ENCODE data around the gene MITF.

MITF gene

DNA sequence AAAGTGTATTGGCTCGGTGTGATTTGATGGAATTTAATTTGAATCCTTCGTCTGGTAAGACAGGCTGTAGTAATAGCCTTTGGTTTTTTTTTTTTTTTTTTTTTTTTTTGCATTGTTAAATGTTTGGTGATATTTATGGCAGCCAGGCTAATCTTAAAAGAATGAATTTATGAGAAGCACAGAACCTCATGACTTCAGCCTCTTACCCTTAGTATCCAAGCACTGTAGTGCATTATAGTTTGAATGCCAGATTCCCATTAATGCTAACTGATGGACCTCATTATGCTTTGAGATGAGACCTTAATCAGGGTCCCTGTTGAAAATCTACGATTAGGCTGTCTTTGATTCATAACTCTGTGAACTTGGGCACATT, 149.7 kb downstream of the MITF start:
- H3K4me3 ChIP-seq (ENCODE audit: low read depth, low read length), result no peak overlapping the region
- TF ChIP-seq POLR2A (IDR thresholded peaks at IDR 0.05; ENCODE audit: extremely low read depth, insufficient read length), result no peak
- no peak for TF ChIP-seq MYC (IDR thresholded peaks at IDR 0.05; ENCODE audit: low read depth, low read length)
- TF ChIP-seq, protein P1, sequence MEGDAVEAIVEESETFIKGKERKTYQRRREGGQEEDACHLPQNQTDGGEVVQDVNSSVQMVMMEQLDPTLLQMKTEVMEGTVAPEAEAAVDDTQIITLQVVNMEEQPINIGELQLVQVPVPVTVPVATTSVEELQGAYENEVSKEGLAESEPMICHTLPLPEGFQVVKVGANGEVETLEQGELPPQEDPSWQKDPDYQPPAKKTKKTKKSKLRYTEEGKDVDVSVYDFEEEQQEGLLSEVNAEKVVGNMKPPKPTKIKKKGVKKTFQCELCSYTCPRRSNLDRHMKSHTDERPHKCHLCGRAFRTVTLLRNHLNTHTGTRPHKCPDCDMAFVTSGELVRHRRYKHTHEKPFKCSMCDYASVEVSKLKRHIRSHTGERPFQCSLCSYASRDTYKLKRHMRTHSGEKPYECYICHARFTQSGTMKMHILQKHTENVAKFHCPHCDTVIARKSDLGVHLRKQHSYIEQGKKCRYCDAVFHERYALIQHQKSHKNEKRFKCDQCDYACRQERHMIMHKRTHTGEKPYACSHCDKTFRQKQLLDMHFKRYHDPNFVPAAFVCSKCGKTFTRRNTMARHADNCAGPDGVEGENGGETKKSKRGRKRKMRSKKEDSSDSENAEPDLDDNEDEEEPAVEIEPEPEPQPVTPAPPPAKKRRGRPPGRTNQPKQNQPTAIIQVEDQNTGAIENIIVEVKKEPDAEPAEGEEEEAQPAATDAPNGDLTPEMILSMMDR (IDR thresholded peaks at IDR 0.05; ENCODE audit: low read depth, low read length), result no peak
- TF ChIP-seq, protein P2, sequence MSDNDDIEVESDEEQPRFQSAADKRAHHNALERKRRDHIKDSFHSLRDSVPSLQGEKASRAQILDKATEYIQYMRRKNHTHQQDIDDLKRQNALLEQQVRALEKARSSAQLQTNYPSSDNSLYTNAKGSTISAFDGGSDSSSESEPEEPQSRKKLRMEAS (IDR thresholded peaks at IDR 0.05; ENCODE audit: low read depth, low read length), result no peak
- DNase-seq (ENCODE audit: low read depth), result no peak

DNA sequence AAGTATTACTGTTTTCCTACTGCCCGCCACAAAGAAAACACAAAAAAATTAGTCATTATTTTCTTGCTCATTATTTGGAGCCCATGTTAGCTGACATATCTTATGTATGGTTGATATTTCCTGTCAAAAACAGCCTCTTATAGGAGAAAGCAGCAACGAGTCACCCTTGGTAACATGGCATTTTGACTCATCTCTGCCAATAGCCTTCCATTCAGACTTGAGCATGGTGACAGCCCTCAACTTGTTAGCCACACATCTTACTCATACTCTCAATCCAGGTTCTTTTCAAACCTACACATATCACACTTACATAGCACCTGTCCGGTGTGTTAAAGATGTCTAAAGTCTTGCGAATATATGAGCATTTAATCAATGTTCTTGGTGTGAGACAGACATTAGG, 150.8 kb downstream of the MITF start:
- TF ChIP-seq, protein P2 (IDR thresholded peaks at IDR 0.05; ENCODE audit: low read depth, low read length), result no peak
- TF ChIP-seq POLR2A (IDR thresholded peaks at IDR 0.05; ENCODE audit: extremely low read depth, insufficient read length), result no peak
- TF ChIP-seq, protein P1 (IDR thresholded peaks at IDR 0.05; ENCODE audit: low read depth, low read length), result no peak
- no peak for TF ChIP-seq MYC (IDR thresholded peaks at IDR 0.05; ENCODE audit: low read depth, low read length)
- no peak for DNase-seq (ENCODE audit: low read depth)
- no peak overlapping the region for H3K4me3 ChIP-seq (ENCODE audit: low read depth, low read length)

DNA sequence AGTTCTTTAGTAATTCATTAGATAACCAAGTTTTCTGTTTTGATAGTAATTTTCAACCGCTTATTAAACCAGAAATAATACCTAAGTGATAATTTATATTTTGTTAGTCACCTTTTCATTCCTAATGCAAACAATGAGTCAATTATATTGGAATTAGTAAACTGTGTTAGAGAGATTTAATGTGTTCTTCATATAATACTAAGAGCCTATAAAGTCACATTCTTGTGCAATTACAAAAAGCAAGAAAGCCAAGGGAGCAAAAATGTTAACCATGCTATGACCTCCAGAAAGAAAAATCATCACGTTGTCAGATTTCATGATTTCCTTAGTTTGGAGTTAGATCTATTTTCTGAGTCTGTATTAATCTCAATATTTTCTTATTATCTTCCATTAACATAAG, 151.4 kb downstream of the MITF start:
- TF ChIP-seq MYC (IDR thresholded peaks at IDR 0.05; ENCODE audit: low read depth, low read length) (no peak), POLR2A (IDR thresholded peaks at IDR 0.05; ENCODE audit: extremely low read depth, insufficient read length) (no peak)
- TF ChIP-seq, protein P2 (IDR thresholded peaks at IDR 0.05; ENCODE audit: low read depth, low read length), result no peak
- TF ChIP-seq, protein P1 (IDR thresholded peaks at IDR 0.05; ENCODE audit: low read depth, low read length), result no peak

DNA sequence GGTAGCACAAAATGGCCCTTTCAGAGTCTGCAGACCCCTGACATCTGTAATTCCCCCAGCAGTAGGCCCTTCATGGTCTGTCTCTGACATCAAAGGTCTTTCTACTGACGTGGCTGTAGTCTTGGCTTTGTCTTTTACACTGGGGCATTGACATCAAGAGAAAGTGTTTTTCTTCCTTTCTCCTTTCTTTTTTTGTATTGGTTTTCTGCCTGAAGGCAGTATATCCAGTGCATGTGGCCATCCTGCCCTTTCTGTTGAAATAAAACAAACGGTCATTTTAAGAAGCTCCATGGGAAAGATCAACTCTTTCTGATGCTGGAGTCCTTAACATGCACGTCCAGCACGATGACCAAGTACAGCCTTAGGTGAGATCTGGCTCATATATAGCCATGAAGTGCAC, 153.4 kb downstream of the MITF start:
- no peak for DNase-seq (ENCODE audit: low read depth)
- H3K4me3 ChIP-seq (ENCODE audit: low read depth, low read length), result no peak overlapping the region
- TF ChIP-seq, protein P1 (IDR thresholded peaks at IDR 0.05; ENCODE audit: low read depth, low read length), result no peak
- TF ChIP-seq MYC (IDR thresholded peaks at IDR 0.05; ENCODE audit: low read depth, low read length) (no peak), POLR2A (IDR thresholded peaks at IDR 0.05; ENCODE audit: extremely low read depth, insufficient read length) (no peak)
- TF ChIP-seq, protein P2 (IDR thresholded peaks at IDR 0.05; ENCODE audit: low read depth, low read length), result no peak

More for the DNA sequence above, 151.4 kb downstream of the MITF start:
- H3K4me3 ChIP-seq (ENCODE audit: low read depth, low read length), result no peak overlapping the region
- no peak for DNase-seq (ENCODE audit: low read depth)

DNA sequence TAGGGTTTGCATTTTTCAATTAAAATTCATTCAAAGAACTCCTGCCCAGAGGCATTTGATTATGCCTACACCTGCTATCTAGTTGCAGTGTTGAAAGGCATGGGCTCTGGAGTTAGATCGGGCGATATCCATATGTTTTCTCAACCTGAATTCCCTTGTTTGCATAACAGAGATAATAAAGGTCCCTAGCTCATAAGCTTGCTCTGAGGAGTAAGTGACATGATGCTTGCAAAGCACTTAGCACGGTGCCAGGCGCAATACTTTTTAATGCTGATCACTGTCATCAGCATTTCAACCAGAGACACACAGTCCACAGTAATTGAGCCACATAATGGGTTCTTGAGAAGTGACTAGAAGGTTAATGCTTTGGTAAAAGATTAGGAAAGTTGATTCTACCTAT, 154.0 kb downstream of the MITF start:
- no peak overlapping the region for H3K4me3 ChIP-seq (ENCODE audit: low read depth, low read length)
- no peak for TF ChIP-seq POLR2A (IDR thresholded peaks at IDR 0.05; ENCODE audit: extremely low read depth, insufficient read length)
- TF ChIP-seq, protein P1 (IDR thresholded peaks at IDR 0.05; ENCODE audit: low read depth, low read length), result no peak
- TF ChIP-seq MYC (IDR thresholded peaks at IDR 0.05; ENCODE audit: low read depth, low read length), result no peak
- TF ChIP-seq, protein P2 (IDR thresholded peaks at IDR 0.05; ENCODE audit: low read depth, low read length), result no peak
- DNase-seq (ENCODE audit: low read depth), result no peak

DNA sequence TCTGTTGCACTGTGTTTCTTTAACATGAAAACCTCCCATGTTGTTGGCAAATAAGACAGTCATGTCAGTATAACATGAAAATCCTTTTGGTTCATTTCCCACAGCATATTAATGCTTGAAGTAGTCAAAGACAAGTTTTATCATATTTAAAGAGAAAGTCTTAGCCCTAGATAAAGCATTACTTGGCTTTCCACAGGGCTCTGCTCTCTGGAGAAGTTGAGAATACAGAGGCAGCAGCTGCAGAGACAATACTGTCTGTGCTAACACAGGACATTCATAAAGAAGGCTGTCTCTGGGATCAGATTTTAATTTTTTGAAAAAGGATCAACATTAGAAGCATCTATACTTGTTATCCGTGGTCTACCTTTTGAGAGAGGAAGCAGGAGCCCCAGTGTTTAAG, 156.8 kb downstream of the MITF start:
- TF ChIP-seq POLR2A (IDR thresholded peaks at IDR 0.05; ENCODE audit: extremely low read depth, insufficient read length) (no peak), MYC (IDR thresholded peaks at IDR 0.05; ENCODE audit: low read depth, low read length) (no peak)
- TF ChIP-seq, protein P1 (IDR thresholded peaks at IDR 0.05; ENCODE audit: low read depth, low read length), result no peak
- TF ChIP-seq, protein P2 (IDR thresholded peaks at IDR 0.05; ENCODE audit: low read depth, low read length), result no peak
- H3K4me3 ChIP-seq (ENCODE audit: low read depth, low read length), result no peak overlapping the region
- DNase-seq (ENCODE audit: low read depth), result no peak
